Spleen (tissue), 7 donors: ENCODE measurements around the gene ANO1.

Experiments used
- CTCF ChIP-seq, 11 experiments: fragments of 200-600 bp in 7 of 11; fragments of 450-650 bp in 4 of 11; sonication (generic) in 4 of 11; IDR thresholded peaks in 8 of 11; conservative IDR thresholded peaks in 3 of 11; 1 replicate in 7 of 11; 2 replicates in 4 of 11; pipeline versions ENCODE4 v1.4.0 to v1.8.0; 2016 to 2021; ENCODE audit warnings: antibody characterized with exemption in 11 of 11, inconsistent platforms in 4 of 11, mild to moderate bottlenecking in 1 of 11
- POLR2A ChIP-seq, 3 donors: fragments of 450-650 bp; IDR thresholded peaks; one replicate each; pipeline ENCODE4 v1.5.1; 2017; ENCODE audit warnings: antibody characterized with exemption in 3 of 3, mild to moderate bottlenecking in 1 of 3
- POLR2AphosphoS5 ChIP-seq, 3 donors: sonication (generic); formaldehyde crosslinking; IDR thresholded peaks; one replicate each; pipeline ENCODE4 v1.5.1; 2017; ENCODE audit warnings: antibody characterized with exemption in 3 of 3
- donor health status: DM: no; HTN: no; CAD: no; lungs with moderate emphysema.
- donor health status: DM: no; HTN: no; CAD: no.
- donor health status: DM: no; HTN: no; CAD: no.

GRCh38 chr11:70103256-70103975 is 25.3 kb downstream of the ANO1 start:
- TF ChIP-seq POLR2A (IDR thresholded peaks at IDR 0.05) (no peak), CTCF (IDR thresholded peaks at IDR 0.05 in 8 of 11, conservative IDR thresholded peaks at IDR 0.05 in 3 of 11) (no peak), POLR2AphosphoS5 (IDR thresholded peaks at IDR 0.05) (no peak)
